ENCODE data around the gene SLC5A1.

Gene SLC5A1

DNA sequence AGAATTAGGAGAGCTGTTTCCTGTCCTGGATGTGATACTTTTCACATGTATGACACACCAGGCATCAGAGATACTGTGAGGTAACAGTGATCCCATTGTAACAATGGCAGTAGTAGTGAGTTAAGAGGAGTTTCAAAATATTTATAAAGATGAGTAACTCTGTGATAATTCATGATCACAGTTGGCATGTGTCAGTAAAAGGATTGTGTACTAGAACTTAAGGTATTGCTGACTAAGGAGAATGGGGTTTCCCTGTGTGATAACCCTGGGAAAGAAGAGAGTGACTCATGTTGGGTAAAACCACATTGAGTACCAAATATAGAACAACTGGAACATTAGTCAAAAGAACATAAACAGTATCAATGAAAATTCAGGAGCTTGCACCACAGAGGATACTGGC is 22.9 kb upstream of the SLC5A1 start:
- Histone ChIP-seq H3K9me2 (replicated peaks; ENCODE audit: insufficient read depth, low read length) (no peaks in the 10 kb centered on the region), H3K4me2 (ENCODE audit: low read depth, low read length, poor library complexity, severe bottlenecking) (no peak overlapping the region), H3K27me3 (ENCODE audit: low read length) (no peaks in the 10 kb centered on the region), H2AFZ (ENCODE audit: low read depth, low read length, severe bottlenecking) (no peak overlapping the region), H4K20me1 (ENCODE audit: low read depth, low read length) (no peaks in the 10 kb centered on the region), H3F3A (ENCODE audit: insufficient read depth) (no peaks in the 10 kb centered on the region), H3K4me3 (ENCODE audit: insufficient read depth, low read length, poor library complexity, severe bottlenecking) (no peak overlapping the region), H3K27ac (ENCODE audit: low read depth, low read length) (no peak overlapping the region), H3K9me3 (ENCODE audit: insufficient read depth, low read length) (no peaks in the 10 kb centered on the region), H3K9ac (ENCODE audit: low read length) (no peak overlapping the region), H3K79me2 (ENCODE audit: insufficient read depth, low read length) (no peaks in the 10 kb centered on the region), H3K36me3 (ENCODE audit: low read length) (no peaks in the 10 kb centered on the region)
- TF ChIP-seq, protein P1, sequence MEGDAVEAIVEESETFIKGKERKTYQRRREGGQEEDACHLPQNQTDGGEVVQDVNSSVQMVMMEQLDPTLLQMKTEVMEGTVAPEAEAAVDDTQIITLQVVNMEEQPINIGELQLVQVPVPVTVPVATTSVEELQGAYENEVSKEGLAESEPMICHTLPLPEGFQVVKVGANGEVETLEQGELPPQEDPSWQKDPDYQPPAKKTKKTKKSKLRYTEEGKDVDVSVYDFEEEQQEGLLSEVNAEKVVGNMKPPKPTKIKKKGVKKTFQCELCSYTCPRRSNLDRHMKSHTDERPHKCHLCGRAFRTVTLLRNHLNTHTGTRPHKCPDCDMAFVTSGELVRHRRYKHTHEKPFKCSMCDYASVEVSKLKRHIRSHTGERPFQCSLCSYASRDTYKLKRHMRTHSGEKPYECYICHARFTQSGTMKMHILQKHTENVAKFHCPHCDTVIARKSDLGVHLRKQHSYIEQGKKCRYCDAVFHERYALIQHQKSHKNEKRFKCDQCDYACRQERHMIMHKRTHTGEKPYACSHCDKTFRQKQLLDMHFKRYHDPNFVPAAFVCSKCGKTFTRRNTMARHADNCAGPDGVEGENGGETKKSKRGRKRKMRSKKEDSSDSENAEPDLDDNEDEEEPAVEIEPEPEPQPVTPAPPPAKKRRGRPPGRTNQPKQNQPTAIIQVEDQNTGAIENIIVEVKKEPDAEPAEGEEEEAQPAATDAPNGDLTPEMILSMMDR (IDR thresholded peaks at IDR 0.05; ENCODE audit: insufficient read depth, low read length, poor library complexity, severe bottlenecking) = no peak
- no peak for TF ChIP-seq EZH2phosphoT487 (conservative IDR thresholded peaks at IDR 0.05; ENCODE audit: low read length)

DNA sequence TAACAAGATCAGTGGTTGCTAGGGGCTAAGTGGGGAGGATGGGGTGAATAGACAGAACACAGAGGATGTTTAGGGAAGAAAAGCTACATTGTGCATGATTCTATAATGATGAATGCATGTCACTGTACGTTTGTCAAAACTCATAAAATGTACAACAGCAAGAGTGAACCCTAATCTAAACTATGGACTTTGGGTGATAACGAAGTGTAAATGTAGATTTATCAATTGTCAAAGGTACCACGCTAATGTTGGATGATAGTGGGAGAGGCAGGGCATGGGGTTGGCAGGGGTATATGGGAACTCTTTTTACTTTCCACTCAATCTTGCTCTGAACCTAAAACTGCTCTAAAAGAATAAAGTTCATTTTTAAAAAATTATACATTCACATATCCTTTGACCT is 21.3 kb upstream of the SLC5A1 start:
- Histone ChIP-seq H3K9me2 (replicated peaks; ENCODE audit: insufficient read depth, low read length) (no peaks in the 10 kb centered on the region), H2AFZ (ENCODE audit: low read depth, low read length, severe bottlenecking) (no peak overlapping the region), H3K27ac (ENCODE audit: low read depth, low read length) (no peak overlapping the region), H4K20me1 (ENCODE audit: low read depth, low read length) (no peaks in the 10 kb centered on the region), H3K4me2 (ENCODE audit: low read depth, low read length, poor library complexity, severe bottlenecking) (no peak overlapping the region), H3F3A (ENCODE audit: insufficient read depth) (no peaks in the 10 kb centered on the region), H3K27me3 (ENCODE audit: low read length) (no peaks in the 10 kb centered on the region), H3K4me3 (ENCODE audit: insufficient read depth, low read length, poor library complexity, severe bottlenecking) (no peak overlapping the region), H3K36me3 (ENCODE audit: low read length) (no peaks in the 10 kb centered on the region), H3K9me3 (ENCODE audit: insufficient read depth, low read length) (no peaks in the 10 kb centered on the region), H3K9ac (ENCODE audit: low read length) (no peak overlapping the region), H3K79me2 (ENCODE audit: insufficient read depth, low read length) (no peaks in the 10 kb centered on the region)
- no peak for TF ChIP-seq EZH2phosphoT487 (conservative IDR thresholded peaks at IDR 0.05; ENCODE audit: low read length)
- TF ChIP-seq, protein P1 (IDR thresholded peaks at IDR 0.05; ENCODE audit: insufficient read depth, low read length, poor library complexity, severe bottlenecking) = no peak

DNA sequence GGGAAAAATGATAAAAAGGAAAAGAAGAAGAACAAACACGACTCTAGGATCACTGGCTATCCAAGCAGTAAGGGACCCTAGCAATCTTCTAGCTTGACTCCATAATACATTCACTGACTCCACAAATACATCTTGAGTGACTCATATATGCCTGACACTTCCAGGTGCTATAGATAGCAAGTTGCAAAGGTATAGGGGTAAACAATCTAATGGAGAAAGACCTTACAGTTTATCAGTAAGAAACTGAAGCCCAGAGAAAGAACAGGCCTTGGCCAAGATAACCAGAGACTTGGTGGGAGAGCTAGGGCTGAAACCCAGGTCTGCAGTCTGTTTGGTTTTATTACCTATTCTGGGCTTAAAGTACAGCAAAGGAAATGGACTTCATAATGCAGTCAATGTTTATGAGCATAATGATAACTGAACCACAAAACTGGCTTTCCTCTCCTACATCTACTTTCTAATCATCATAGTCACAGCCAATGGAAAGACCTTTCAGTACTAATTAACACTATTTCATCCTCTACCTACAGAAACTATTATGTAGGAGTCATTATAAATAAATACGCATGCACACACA is 19.7 kb upstream of the SLC5A1 start:
- TF ChIP-seq, protein P1 (IDR thresholded peaks at IDR 0.05; ENCODE audit: insufficient read depth, low read length, poor library complexity, severe bottlenecking) = no peak
- no peak for TF ChIP-seq EZH2phosphoT487 (conservative IDR thresholded peaks at IDR 0.05; ENCODE audit: low read length)
- H3K9ac ChIP-seq (ENCODE audit: low read length) = no peak overlapping the region

More for the DNA sequence above, 19.7 kb upstream of the SLC5A1 start:
- Histone ChIP-seq H3K4me3 (ENCODE audit: insufficient read depth, low read length, poor library complexity, severe bottlenecking) (no peak overlapping the region), H3F3A (ENCODE audit: insufficient read depth) (no peaks in the 10 kb centered on the region), H3K36me3 (ENCODE audit: low read length) (no peaks in the 10 kb centered on the region), H3K9me3 (ENCODE audit: insufficient read depth, low read length) (no peaks in the 10 kb centered on the region), H3K4me2 (ENCODE audit: low read depth, low read length, poor library complexity, severe bottlenecking) (no peak overlapping the region), H3K79me2 (ENCODE audit: insufficient read depth, low read length) (no peaks in the 10 kb centered on the region), H3K27me3 (ENCODE audit: low read length) (no peaks in the 10 kb centered on the region), H2AFZ (ENCODE audit: low read depth, low read length, severe bottlenecking) (no peak overlapping the region), H3K9me2 (replicated peaks; ENCODE audit: insufficient read depth, low read length) (no peaks in the 10 kb centered on the region), H4K20me1 (ENCODE audit: low read depth, low read length) (no peaks in the 10 kb centered on the region), H3K27ac (ENCODE audit: low read depth, low read length) (no peak overlapping the region)

Measured in SU-DHL-6 (cell line).